Immature natural killer cell (primary cell): ENCODE results near the gene CAMK1G. TPM values are rescaled to one million over a fixed set of nuclear protein-coding genes. Genes with fewer than 3 reads are reported as not detected.

Experiments
- DNase-seq, 3 donors: peaks; one replicate each; pipeline ENCODE4 v3.0.0; 2022; ENCODE audit warnings: mixed read lengths in 1 of 3
- H3K27ac Mint-ChIP-seq, 6 donors: one replicate each; pipeline ENCODE4 v1.8.0; 2020; ENCODE audit warnings: mixed read lengths in 6 of 6, mild to moderate bottlenecking in 5 of 6, inconsistent platforms in 4 of 6, moderate library complexity in 3 of 6
- H3K27me3 Mint-ChIP-seq, 3 donors: one replicate each; pipeline ENCODE4 v1.8.0; 2020 to 2021; ENCODE audit warnings: low read depth in 3 of 3, mild to moderate bottlenecking in 3 of 3, mixed read lengths in 3 of 3, moderate library complexity in 3 of 3, inconsistent platforms in 1 of 3
- H3K36me3 Mint-ChIP-seq, 3 donors: one replicate each; pipeline ENCODE4 v1.8.0; 2020; ENCODE audit warnings: mixed read lengths in 3 of 3, inconsistent platforms in 2 of 3, mild to moderate bottlenecking in 2 of 3
- H3K4me1 Mint-ChIP-seq, 2 donors: one replicate each; pipeline ENCODE4 v1.8.0; 2020; ENCODE audit warnings: inconsistent platforms in 2 of 2, mild to moderate bottlenecking in 2 of 2, mixed read lengths in 2 of 2, moderate library complexity in 1 of 2
- H3K4me3 Mint-ChIP-seq, 5 donors: one replicate each; pipeline ENCODE4 v1.8.0; 2020; ENCODE audit warnings: mild to moderate bottlenecking in 5 of 5, mixed read lengths in 5 of 5, inconsistent platforms in 3 of 5, moderate library complexity in 3 of 5
- H3K9me3 Mint-ChIP-seq, 6 donors: one replicate each; pipeline ENCODE4 v1.8.0; 2020; ENCODE audit warnings: mild to moderate bottlenecking in 6 of 6, mixed read lengths in 6 of 6, inconsistent platforms in 4 of 6, moderate library complexity in 3 of 6
- polyA plus RNA-seq, 3 donors: library from polyadenylated mRNA; unstranded; fragments of 300-500 nt; fragmentation: Illumina TruSeq; gene quantifications; one replicate each; pipeline ENCODE4 v1.2.3, GENCODE V29; 2021

The CAMK1G gene
- polyA plus RNA-seq, 3 donors from 2014 or later: not detected

GRCh38 chr1:209621741-209622655 lies 38.5 kb downstream of the CAMK1G start:
- DNase-seq: no peak
- peaks cover 0 to 8% (median 4%) of the 10 kb centered on the region in 3 donors for H3K27me3 Mint-ChIP-seq
- no peak overlapping the region for H3K27ac Mint-ChIP-seq
- peaks cover 0 to 9% (median 8%) of the 10 kb centered on the region in 3 donors for H3K36me3 Mint-ChIP-seq
- H3K4me1 Mint-ChIP-seq: peaks cover 0 to 4% of the 10 kb centered on the region in 2 donors
- H3K9me3 Mint-ChIP-seq: no peaks in the 10 kb centered on the region
- H3K4me3 Mint-ChIP-seq: no peak overlapping the region

- Mint-ChIP-seq H3K4me3 (no peak overlapping the region), H3K4me1 (peaks cover 0 to 4% of the 10 kb centered on the region in 2 donors), H3K27me3 (peaks cover 0 to 8% (median under 1%) of the 10 kb centered on the region in 3 donors), H3K27ac (no peak overlapping the region), H3K9me3 (no peaks in the 10 kb centered on the region), H3K36me3 (peaks cover 0 to 8% (median 4%) of the 10 kb centered on the region in 3 donors)
- no peak for DNase-seq
Observed at GRCh38 chr1:209622841-209623829, 39.6 kb downstream of the CAMK1G start.

DNA sequence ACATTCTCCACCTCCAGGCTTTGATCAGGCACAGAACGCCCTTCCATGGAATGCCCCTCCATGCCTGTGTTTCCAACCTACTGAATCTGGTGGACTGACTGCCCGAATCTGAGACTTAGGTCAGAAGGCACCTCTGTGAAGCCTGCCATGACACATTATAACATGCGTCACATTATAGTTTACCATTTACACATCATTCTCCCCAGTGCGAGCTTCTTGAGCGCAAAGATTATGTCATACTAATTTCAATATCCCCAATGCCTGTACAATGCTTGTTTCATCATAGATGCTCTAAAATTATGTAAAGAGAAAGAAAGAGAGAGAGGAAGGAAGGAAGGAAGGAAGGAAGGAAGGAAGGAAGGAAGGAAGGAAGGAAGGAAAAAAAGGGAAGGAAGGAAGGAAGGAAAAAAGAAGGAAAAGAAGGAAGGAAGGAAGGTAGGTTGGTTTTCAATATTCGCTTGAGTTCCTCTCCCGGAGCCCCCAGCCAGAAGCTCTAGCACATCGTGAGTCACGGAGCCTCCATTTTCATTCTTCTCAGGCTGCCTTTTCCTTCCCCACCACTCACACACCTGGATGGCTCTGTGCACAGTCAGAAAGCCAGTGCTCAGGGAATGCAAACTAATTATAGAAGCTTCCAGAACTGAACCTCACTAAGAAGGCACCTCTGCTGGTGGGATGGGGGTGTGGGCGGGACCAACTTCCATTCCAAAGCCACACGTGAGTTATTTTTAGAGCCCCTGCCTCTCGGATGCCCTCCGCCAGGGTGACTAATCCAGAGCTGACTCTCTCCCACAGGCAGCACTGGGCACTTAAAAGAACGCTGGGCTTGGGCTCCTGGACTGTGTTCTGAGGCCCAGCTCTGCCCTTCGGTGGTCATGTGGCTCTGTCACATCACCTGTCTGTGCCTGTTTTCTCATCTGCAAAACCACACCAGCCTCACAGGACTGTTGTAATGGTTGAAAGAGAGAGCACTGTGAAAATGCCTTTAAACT lies 41.3 kb downstream of the CAMK1G start:
- Mint-ChIP-seq H3K27ac (no peak overlapping the region), H3K9me3 (no peaks in the 10 kb centered on the region), H3K36me3 (peaks cover 0 to 8% (median 4%) of the 10 kb centered on the region in 3 donors), H3K4me1 (no peaks in the 10 kb centered on the region), H3K27me3 (peaks cover 0 to 2% (median 0%) of the 10 kb centered on the region in 3 donors), H3K4me3 (no peak overlapping the region)
- DNase-seq: no peak

DNA sequence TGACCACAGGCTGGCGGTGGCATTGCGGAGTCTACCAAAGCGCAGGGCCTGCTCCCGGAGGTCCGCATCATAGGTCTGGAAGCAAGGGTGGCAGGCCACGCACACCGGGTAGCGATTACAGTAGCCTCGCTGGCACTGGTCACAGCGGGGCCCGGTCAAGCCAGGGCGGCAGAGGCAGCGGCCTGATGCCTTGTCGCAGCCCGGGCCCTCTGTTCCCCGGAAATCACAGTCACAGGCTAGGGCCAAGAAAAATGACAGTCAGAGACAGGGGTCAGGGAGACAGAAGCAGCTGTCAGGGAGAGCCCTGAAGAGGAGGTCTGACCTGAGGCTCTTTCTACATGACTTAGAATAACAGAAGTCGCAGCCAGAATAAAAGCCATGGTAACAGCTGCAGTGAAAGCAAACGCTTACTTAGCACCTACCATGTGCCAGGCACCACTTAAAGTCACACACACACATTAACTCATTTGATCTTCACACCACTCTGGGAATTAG lies 42.3 kb downstream of the CAMK1G start:
- DNase-seq: no peak
- H3K4me3 Mint-ChIP-seq: no peak overlapping the region
- no peaks in the 10 kb centered on the region for H3K9me3 Mint-ChIP-seq
- peak overlapping the region in 1 of 6 donors; percentile 31 for H3K27ac Mint-ChIP-seq
- peaks cover 0 to 2% (median 0%) of the 10 kb centered on the region in 3 donors for H3K27me3 Mint-ChIP-seq
- peaks cover 0 to 8% (median 4%) of the 10 kb centered on the region in 3 donors for H3K36me3 Mint-ChIP-seq
- no peaks in the 10 kb centered on the region for H3K4me1 Mint-ChIP-seq

DNA sequence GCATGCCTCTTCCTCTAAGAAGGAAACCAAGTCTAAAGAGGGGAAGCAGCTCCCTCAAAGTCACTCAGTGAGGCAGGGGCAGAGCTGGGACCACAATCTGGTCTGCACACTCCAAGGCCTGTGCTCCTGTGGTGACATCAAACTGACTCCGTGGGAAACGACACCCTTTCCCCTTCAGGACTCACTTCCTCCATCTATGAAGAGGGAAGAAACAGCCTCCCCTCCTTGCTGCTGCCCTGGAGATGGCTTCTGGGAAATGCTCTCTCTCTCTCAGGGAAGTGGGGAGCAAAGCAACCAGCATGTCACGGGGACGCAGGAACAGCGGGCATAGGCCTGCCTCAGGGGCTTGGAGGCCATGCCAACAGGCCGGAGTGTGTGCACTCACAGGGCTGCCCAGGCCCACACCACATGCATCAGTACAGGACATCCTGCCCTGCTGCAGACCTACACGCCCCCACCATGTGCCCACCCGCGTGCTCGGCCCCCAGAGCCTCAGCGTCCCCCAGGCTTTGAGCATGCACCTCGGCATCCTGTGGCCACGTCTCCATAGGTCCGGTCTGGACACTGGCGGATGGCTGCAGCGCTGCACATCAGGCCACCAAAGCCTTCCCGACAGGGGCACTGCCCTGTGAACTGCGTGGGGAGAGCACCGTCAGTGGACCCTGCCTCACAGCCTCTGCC lies 43.0 kb downstream of the CAMK1G start:
- DNase-seq: no peak
- no peak overlapping the region for H3K4me3 Mint-ChIP-seq
- H3K27me3 Mint-ChIP-seq: peaks cover 0 to 4% (median 3%) of the 10 kb centered on the region in 3 donors
- H3K9me3 Mint-ChIP-seq: no peaks in the 10 kb centered on the region
- H3K4me1 Mint-ChIP-seq: no peaks in the 10 kb centered on the region
- H3K36me3 Mint-ChIP-seq: peaks cover 0 to 8% (median 4%) of the 10 kb centered on the region in 3 donors
- H3K27ac Mint-ChIP-seq: peak overlapping the region in 1 of 6 donors; percentile 31

DNA sequence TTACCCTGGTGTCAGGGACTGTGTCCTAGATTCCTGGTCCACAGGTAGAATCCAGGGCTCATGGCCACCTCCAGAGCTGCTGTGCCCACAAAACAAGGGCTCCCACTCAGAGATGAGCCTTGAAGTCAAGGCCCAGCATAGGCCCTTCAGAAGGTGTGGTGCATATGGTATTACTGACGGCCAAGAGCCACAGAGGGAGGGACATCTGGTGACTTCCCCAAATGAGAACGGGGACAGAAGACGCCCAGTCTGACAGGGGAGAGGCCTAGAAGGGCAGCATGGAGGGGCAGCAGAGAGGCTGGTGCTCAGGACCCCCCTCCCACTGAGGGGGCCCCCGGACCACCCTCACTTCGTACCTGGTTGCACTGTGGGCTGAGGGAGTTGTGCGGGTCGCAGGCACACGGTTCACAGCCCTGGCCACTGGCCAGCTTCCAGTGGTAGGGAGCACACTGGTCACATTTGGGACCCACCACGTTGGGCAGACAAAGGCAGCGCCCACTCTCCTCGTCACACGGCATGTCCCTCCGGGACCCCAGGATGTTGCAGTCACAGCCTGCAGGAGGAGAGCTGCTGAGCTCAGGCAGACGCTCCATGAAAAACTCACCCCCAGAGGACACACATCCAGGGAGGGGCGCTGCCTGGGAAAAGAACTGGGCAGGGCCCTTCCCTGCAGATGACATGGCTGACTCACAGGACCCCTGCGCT lies 43.7 kb downstream of the CAMK1G start:
- no peak for DNase-seq
- H3K4me3 Mint-ChIP-seq: no peak overlapping the region
- H3K27me3 Mint-ChIP-seq: peaks cover 0 to 4% (median 3%) of the 10 kb centered on the region in 3 donors

DNA sequence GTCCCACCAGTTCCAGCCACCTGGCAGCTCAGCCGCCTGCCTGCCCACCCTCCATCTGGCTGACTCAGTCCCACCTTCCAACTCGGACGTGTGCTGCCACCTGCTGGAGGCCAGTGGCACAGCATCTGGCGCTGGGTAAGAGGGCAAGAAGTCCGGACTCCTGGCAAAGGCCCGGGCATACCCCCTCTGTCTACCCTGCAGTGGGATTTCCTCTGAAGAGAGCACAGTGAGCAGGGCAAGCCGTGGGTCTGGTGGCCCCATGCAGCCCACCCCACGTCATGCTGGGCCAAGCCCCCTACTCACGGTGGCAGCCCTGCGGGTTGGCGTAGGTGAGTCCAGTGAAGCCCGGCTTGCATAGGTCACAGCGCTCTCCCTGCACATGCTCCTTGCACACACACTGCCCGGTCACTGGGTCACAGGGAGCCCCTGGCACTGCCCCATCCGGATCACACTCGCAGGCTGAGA lies 44.2 kb downstream of the CAMK1G start:
- peak; percentile 52 to 61 (median 57) for DNase-seq
- H3K36me3 Mint-ChIP-seq: peaks cover 0 to 3% (median 0%) of the 10 kb centered on the region in 3 donors
- H3K27me3 Mint-ChIP-seq: peaks cover 0 to 4% (median 3%) of the 10 kb centered on the region in 3 donors
- H3K27ac Mint-ChIP-seq: no peak overlapping the region
- no peaks in the 10 kb centered on the region for H3K4me1 Mint-ChIP-seq
- H3K9me3 Mint-ChIP-seq: no peaks in the 10 kb centered on the region
- H3K4me3 Mint-ChIP-seq: no peak overlapping the region

More for the DNA sequence above, 43.7 kb downstream of the CAMK1G start:
- Mint-ChIP-seq H3K36me3 (peaks cover 0 to 3% (median 0%) of the 10 kb centered on the region in 3 donors), H3K27ac (no peak overlapping the region), H3K9me3 (no peaks in the 10 kb centered on the region), H3K4me1 (no peaks in the 10 kb centered on the region)

DNA sequence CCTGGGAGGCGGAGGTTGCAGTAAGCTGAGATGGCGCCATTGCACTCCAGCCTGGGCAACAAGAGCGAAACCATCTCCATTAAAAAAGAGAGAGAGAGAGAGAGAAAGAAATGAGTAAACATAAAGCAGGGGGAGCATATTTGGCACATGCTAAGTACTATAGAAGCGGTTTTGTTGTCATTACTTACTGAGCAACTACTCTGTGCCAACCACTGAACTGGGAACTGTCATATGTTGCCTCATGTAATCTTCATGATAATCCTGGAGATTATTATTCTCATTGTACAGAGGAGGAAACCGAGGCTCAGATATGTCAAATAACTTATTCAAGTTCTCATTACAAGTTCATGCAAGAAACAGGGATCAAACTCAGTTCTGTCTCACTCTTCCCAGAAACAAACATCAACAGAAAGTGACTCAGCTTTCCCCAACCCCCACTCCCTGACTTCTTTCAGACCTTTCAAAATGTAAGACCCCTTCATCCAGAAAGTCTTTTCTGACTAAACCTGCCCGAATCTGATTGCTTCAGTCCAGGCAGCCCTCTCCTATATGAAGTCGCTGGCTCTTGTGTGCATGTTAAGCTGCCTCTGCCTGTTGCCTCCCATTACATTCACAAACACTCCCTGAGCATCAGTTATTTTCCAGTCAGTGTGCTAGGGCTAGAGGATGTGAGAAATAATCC lies 45.2 kb downstream of the CAMK1G start:
- Mint-ChIP-seq H3K4me3 (no peak overlapping the region), H3K4me1 (no peaks in the 10 kb centered on the region), H3K27me3 (peaks cover 0 to 4% (median 3%) of the 10 kb centered on the region in 3 donors), H3K36me3 (peaks cover 0 to 3% (median 0%) of the 10 kb centered on the region in 3 donors), H3K27ac (no peak overlapping the region), H3K9me3 (no peaks in the 10 kb centered on the region)
- DNase-seq: no peak

GRCh38 chr1:209629621-209630382 lies 46.3 kb downstream of the CAMK1G start:
- H3K36me3 Mint-ChIP-seq: peaks cover 0 to 1% (median 0%) of the 10 kb centered on the region in 3 donors
- no peaks in the 10 kb centered on the region for H3K4me1 Mint-ChIP-seq
- H3K9me3 Mint-ChIP-seq: no peaks in the 10 kb centered on the region
- no peak overlapping the region for H3K4me3 Mint-ChIP-seq
- DNase-seq: no peak
- H3K27me3 Mint-ChIP-seq: peaks cover 0 to 3% (median 2%) of the 10 kb centered on the region in 3 donors
- no peak overlapping the region for H3K27ac Mint-ChIP-seq

DNA sequence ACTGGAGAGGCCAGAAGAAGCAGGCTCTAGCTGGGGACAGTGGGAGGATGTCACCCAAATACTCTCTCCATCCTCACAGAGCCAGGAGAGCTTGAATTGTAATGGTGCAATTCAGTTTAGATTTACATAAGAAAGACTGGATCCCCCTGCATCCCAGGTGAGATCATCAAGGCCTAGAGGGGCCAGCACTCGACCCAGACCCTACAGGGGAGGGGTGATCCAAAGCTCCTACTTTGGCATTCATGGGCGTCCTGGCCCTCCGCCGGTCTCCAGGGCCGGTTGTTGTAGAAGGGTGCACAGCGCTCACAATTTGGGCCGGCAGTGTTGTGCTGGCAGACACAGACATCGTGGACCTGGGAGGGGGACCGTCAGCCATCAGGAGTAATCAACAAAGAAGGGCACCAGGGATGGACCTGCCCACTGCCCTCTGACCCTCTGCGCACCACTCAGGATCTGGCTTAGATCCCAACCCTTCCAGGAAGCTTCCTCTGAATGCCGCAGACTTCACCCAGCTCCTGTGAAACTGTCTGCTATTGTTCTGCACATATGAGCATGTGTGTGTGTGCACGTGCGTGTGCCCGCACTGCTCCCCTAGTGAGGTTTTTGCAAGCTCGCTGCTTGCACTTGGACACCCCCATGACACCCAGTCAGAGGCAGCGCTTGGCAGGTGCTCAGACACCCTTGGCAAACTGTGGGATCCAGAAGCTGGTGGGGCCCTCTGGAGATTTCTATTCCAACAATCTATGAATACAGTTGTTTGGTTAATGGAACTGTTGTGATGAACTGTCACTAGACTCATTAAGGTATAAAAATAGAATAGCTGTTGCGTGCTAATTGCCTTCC lies 47.1 kb downstream of the CAMK1G start:
- no peak overlapping the region for H3K27ac Mint-ChIP-seq
- no peaks in the 10 kb centered on the region for H3K9me3 Mint-ChIP-seq
- H3K36me3 Mint-ChIP-seq: peaks cover 0 to 3% (median 0%) of the 10 kb centered on the region in 3 donors
- no peak overlapping the region for H3K4me3 Mint-ChIP-seq
- H3K4me1 Mint-ChIP-seq: no peaks in the 10 kb centered on the region
- DNase-seq: no peak
- H3K27me3 Mint-ChIP-seq: peaks cover 0 to 3% (median 3%) of the 10 kb centered on the region in 3 donors
